ENCODE results near the gene ARID3A.
"Not testable (repeated sequence)": the region's sequence is repeated elsewhere in the genome, so short reads cannot be mapped to it uniquely, and the experiment has no call there.

ARID3A gene

GRCh38 chr19:884420-885211 lies 41.2 kb upstream of the ARID3A start:
- in situ Hi-C loops (cut with HindIII; ENCODE audit: low pct_unique_long_range_greater_than_20kb, low sequenced_read_pairs): no loop called here
- TF ChIP-seq JUND (IDR thresholded peaks at IDR 0.05; ENCODE audit: low read depth): no peak
- DNase-seq (ENCODE audit: low read depth in 1 of 2, low spot score in 1 of 2): no peak

GRCh38 chr19:885536-886224 lies 40.2 kb upstream of the ARID3A start:
- no peak for DNase-seq (ENCODE audit: low read depth in 1 of 2, low spot score in 1 of 2)
- TF ChIP-seq JUND (IDR thresholded peaks at IDR 0.05; ENCODE audit: low read depth): no peak
- in situ Hi-C loops (cut with HindIII; ENCODE audit: low pct_unique_long_range_greater_than_20kb, low sequenced_read_pairs): no loop called here

- no peak for TF ChIP-seq JUND (IDR thresholded peaks at IDR 0.05; ENCODE audit: low read depth)
- in situ Hi-C loops (cut with HindIII; ENCODE audit: low pct_unique_long_range_greater_than_20kb, low sequenced_read_pairs): no loop called here
- DNase-seq (ENCODE audit: low read depth in 1 of 2, low spot score in 1 of 2): no peak
These were observed 38.8 kb upstream of the ARID3A start for GRCh38 chr19:887072-887471.

- TF ChIP-seq JUND (IDR thresholded peaks at IDR 0.05; ENCODE audit: low read depth): no peak
- no peak for DNase-seq (ENCODE audit: low read depth in 1 of 2, low spot score in 1 of 2)
- in situ Hi-C loops (cut with HindIII; ENCODE audit: low pct_unique_long_range_greater_than_20kb, low sequenced_read_pairs): no loop called here
These were observed 38.2 kb upstream of the ARID3A start for GRCh38 chr19:887599-887998.

- in situ Hi-C loops (cut with HindIII; ENCODE audit: low pct_unique_long_range_greater_than_20kb, low sequenced_read_pairs): no loop called here
- DNase-seq (ENCODE audit: low read depth in 1 of 2, low spot score in 1 of 2): peak in 1 of 2 experiments; percentile 79
- TF ChIP-seq JUND (IDR thresholded peaks at IDR 0.05; ENCODE audit: low read depth): no peak
These were observed 37.1 kb upstream of the ARID3A start for GRCh38 chr19:888581-889385.

GRCh38 chr19:889662-890295 lies 36.1 kb upstream of the ARID3A start:
- no peak for TF ChIP-seq JUND (IDR thresholded peaks at IDR 0.05; ENCODE audit: low read depth)
- in situ Hi-C loops (cut with HindIII; ENCODE audit: low pct_unique_long_range_greater_than_20kb, low sequenced_read_pairs): no loop called here

GRCh38 chr19:890831-891230 lies 35.0 kb upstream of the ARID3A start:
- in situ Hi-C loops (cut with HindIII; ENCODE audit: low pct_unique_long_range_greater_than_20kb, low sequenced_read_pairs): no loop called here
- no peak for DNase-seq (ENCODE audit: low read depth in 1 of 2, low spot score in 1 of 2)
- TF ChIP-seq JUND (IDR thresholded peaks at IDR 0.05; ENCODE audit: low read depth): no peak

More at GRCh38 chr19:889662-890295, 36.1 kb upstream of the ARID3A start:
- no peak for DNase-seq (ENCODE audit: low read depth in 1 of 2, low spot score in 1 of 2)

GRCh38 chr19:891421-892200 lies 34.2 kb upstream of the ARID3A start:
- not testable (repeated sequence) for DNase-seq (ENCODE audit: low read depth in 1 of 2, low spot score in 1 of 2)

GRCh38 chr19:892243-892893 lies 33.5 kb upstream of the ARID3A start:
- in situ Hi-C loops (cut with HindIII; ENCODE audit: low pct_unique_long_range_greater_than_20kb, low sequenced_read_pairs): no loop called here
- TF ChIP-seq JUND (IDR thresholded peaks at IDR 0.05; ENCODE audit: low read depth): no peak
- no peak for DNase-seq (ENCODE audit: low read depth in 1 of 2, low spot score in 1 of 2)

More at GRCh38 chr19:891421-892200, 34.2 kb upstream of the ARID3A start:
- in situ Hi-C loops (cut with HindIII; ENCODE audit: low pct_unique_long_range_greater_than_20kb, low sequenced_read_pairs): not testable (repeated sequence)

GRCh38 chr19:892894-893689 lies 32.7 kb upstream of the ARID3A start, which contains the start of the genes MED16 and RNU6-9:
Gene MED16 (minus strand): TSS chr19:893187. CDS start chr19:891131, 2,056 bp downstream.
Gene RNU6-9 (plus strand): TSS chr19:893484.
- no peak for TF ChIP-seq JUND (IDR thresholded peaks at IDR 0.05; ENCODE audit: low read depth)
- in situ Hi-C loops (cut with HindIII; ENCODE audit: low pct_unique_long_range_greater_than_20kb, low sequenced_read_pairs): no loop called here

More at GRCh38 chr19:892894-893689, 32.7 kb upstream of the ARID3A start, which contains the start of the genes MED16 and RNU6-9:
- DNase-seq (ENCODE audit: low read depth in 1 of 2, low spot score in 1 of 2): peak; percentile 88 to 95
